Activated naive CD8-positive, alpha-beta T cell (primary cell): ENCODE results near the gene PARVG.
"Not testable (repeated sequence)": the region's sequence is repeated elsewhere in the genome, so short reads cannot be mapped to it uniquely, and the experiment has no call there.

ENCODE experiments used
- H3K27ac Mint-ChIP-seq: one replicate; pipeline ENCODE4 v1.8.0; 2021; ENCODE audit warnings: mixed read lengths
- H3K27me3 Mint-ChIP-seq: one replicate; pipeline ENCODE4 v1.8.0; 2021; ENCODE audit warnings: mixed read lengths
- H3K36me3 Mint-ChIP-seq: one replicate; pipeline ENCODE4 v1.8.0; 2021; ENCODE audit warnings: mixed read lengths
- H3K4me1 Mint-ChIP-seq: one replicate; pipeline ENCODE4 v1.8.0; 2021; ENCODE audit warnings: low read depth, mixed read lengths
- H3K4me3 Mint-ChIP-seq: one replicate; pipeline ENCODE4 v1.8.0; 2021; ENCODE audit warnings: mild to moderate bottlenecking, mixed read lengths
- H3K9me3 Mint-ChIP-seq: one replicate; pipeline ENCODE4 v1.8.0; 2021; ENCODE audit warnings: low read depth, mixed read lengths

PARVG gene

DNA sequence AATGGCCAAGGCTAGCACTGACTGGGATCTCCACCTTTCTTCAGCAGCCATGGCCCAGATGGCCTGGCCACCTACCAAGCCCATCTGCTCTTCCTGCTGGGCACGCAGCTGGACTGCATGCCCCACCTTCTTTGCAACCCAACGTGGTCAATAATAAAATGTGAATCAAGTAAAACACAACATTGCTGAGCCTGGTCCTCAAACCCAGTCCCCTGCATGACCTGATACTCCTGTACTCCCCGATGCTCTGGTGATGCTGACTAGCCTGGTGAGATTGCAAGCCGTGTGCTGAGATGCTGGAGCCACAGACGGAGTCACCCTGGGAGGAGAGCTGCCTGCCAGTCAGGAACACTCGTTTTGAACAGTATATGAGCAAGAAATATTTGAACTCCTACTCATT is 34.0 kb downstream of the PARVG start:
- peaks cover 7% of the 10 kb centered on the region for H3K9me3 Mint-ChIP-seq
- no peaks in the 10 kb centered on the region for H3K4me1 Mint-ChIP-seq
- H3K4me3 Mint-ChIP-seq = no peak overlapping the region
- no peaks in the 10 kb centered on the region for H3K27me3 Mint-ChIP-seq
- peaks cover 10% of the 10 kb centered on the region for H3K36me3 Mint-ChIP-seq
- no peak overlapping the region for H3K27ac Mint-ChIP-seq

DNA sequence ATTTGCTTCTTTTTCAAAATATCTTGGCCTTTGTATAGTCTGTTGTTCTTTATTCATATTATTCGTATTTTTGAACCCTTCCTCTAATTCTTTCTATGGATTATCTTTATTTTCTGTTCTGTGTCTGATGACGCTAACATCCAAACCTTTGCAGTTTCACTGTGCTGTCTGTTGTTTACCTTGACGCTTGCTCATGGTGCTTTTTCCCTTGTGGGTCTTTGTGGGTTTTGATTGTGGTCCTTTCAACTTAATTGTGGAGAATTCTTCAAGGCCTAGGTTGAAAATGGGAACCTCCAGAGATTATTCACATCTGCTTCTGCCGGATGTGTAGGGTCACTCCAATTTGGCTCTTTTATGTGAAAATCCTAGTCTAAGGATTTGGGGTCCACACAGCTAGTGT is 34.6 kb downstream of the PARVG start:
- Mint-ChIP-seq H3K27ac (no peak overlapping the region), H3K4me1 (no peaks in the 10 kb centered on the region), H3K4me3 (no peak overlapping the region), H3K36me3 (peaks cover 7% of the 10 kb centered on the region), H3K27me3 (no peaks in the 10 kb centered on the region), H3K9me3 (peaks cover 4% of the 10 kb centered on the region)

DNA sequence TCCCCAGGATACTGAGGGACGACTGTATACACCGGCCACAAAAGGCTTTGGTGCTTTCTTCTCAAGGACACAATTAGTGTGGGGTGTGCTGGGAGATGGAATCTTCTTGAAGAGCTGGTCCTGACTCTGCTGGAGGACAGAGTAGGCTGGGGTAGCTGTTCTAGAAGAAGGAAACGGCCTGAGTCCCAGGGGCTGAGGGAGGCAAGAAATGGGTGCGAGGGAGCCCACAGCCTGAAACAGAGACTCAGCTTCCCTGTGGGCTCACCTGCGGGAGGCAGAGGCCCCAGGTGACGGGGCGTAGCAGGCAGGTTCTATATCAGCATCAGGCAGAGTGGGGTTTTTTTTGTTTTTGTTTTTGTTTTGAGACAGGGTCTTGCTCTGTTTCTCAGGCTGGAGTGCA is 36.6 kb downstream of the PARVG start:
- no peaks in the 10 kb centered on the region for H3K36me3 Mint-ChIP-seq
- H3K4me1 Mint-ChIP-seq = no peaks in the 10 kb centered on the region
- H3K4me3 Mint-ChIP-seq = no peak overlapping the region
- H3K9me3 Mint-ChIP-seq = no peaks in the 10 kb centered on the region
- H3K27ac Mint-ChIP-seq = no peak overlapping the region
- H3K27me3 Mint-ChIP-seq = no peaks in the 10 kb centered on the region

DNA sequence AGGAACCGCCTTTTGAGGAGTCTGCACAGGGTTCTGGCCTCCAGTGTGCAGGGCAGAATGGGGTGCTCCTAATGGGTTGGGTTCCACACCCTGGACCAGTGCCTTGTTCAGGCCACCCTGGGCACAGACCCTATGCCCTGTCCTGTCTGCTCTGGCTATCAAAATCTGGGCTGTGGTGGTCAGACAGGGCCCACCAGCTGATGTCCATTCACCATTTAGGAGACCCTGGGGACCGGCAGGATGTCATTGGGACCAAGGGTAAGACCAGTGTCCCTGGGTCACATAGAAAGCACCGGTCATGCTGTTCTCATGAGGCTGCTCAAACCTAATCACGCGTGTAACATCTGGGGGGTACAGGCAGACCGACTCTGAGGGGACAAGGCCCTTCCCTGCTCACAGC is 37.3 kb downstream of the PARVG start:
- no peaks in the 10 kb centered on the region for H3K36me3 Mint-ChIP-seq
- H3K27ac Mint-ChIP-seq = no peak overlapping the region
- H3K27me3 Mint-ChIP-seq = no peaks in the 10 kb centered on the region
- H3K4me3 Mint-ChIP-seq = no peak overlapping the region
- H3K4me1 Mint-ChIP-seq = no peaks in the 10 kb centered on the region
- H3K9me3 Mint-ChIP-seq = no peaks in the 10 kb centered on the region

DNA sequence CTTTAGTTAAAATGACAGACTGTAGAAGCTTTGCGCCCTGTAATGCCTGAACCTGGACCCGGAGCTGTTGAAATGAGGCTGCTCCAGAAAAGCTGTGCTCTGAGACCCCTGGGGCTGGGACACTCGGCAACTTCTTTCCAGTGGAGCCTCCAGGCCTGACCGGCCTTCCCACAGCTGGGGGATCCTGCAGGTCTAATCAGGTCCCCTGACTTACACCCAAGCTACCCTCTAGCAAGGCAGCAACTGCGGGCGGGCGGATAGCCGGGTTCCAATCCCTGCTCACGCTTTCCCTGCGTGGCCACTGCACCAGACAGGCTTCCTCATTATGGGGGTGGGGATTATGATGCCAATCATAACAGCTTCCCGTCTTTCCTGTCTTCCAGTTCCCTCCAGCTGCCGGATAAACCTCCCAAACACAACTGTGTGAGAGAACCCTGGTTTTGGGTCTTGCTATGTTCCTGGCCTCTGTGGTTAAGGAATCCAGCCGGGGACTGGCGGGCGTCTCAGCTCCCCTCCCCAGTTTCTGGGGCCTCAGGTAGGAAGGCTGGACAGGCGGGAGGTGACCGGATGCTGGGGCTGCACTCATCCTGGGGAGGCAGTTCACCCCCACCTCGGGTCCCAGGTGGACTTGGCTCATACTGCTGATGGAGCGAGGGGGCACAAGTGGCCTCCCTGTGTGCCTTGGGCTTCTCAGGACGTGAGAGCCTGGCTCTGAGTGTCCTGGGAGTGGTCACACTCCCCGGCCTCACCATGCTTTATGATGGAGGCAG is 38.6 kb downstream of the PARVG start:
- no peak overlapping the region for H3K4me3 Mint-ChIP-seq
- no peaks in the 10 kb centered on the region for H3K9me3 Mint-ChIP-seq
- no peaks in the 10 kb centered on the region for H3K27me3 Mint-ChIP-seq
- H3K36me3 Mint-ChIP-seq = no peaks in the 10 kb centered on the region
- no peak overlapping the region for H3K27ac Mint-ChIP-seq
- H3K4me1 Mint-ChIP-seq = no peaks in the 10 kb centered on the region

DNA sequence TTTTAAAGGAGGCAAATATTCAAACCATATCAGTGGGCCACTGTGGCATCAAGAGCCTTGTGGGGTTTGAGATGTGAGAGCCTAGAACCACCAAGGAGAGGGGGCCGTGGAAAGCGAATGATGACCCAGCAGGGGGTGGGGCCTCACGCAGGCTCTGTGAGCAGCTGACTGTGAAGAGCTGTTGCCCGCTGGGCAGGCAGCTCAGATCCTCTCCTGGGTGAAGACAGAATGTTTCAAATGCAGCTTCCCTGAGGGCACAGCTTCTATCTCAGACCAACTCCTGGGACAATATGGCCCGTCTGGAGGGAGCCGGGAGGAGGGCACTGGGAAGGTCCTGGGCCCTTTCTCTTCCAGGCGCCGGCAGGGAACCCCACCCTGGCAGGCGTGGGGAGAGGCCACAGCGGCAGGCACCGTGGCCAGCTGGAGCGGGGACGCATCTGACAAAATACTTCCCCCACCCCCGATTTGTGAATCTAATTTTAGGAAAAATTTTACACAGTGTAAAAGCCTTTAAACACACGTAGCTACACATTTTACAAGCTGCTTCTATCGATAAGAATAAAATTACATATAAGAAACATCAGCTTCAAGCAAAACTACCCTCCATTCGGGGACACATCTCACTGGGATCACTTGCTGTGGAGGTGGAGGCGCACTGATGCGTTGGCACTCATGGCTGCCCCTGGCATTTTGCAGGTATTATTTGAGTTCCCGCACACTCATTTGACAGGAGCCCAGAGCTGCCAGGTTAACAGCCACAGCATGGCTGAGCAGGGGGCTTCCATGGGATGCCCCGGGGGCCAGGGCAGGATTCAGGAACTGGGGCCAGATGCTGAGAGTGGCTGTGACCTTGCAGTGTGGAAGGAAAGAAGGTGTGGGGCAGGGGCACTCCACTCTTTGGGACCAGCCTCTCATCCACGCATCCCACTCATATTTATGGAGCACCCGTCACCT is 40.3 kb downstream of the PARVG start:
- H3K4me1 Mint-ChIP-seq = no peaks in the 10 kb centered on the region
- peaks cover 4% of the 10 kb centered on the region for H3K27me3 Mint-ChIP-seq
- no peaks in the 10 kb centered on the region for H3K36me3 Mint-ChIP-seq
- no peak overlapping the region for H3K4me3 Mint-ChIP-seq
- H3K9me3 Mint-ChIP-seq = no peaks in the 10 kb centered on the region
- no peak overlapping the region for H3K27ac Mint-ChIP-seq

DNA sequence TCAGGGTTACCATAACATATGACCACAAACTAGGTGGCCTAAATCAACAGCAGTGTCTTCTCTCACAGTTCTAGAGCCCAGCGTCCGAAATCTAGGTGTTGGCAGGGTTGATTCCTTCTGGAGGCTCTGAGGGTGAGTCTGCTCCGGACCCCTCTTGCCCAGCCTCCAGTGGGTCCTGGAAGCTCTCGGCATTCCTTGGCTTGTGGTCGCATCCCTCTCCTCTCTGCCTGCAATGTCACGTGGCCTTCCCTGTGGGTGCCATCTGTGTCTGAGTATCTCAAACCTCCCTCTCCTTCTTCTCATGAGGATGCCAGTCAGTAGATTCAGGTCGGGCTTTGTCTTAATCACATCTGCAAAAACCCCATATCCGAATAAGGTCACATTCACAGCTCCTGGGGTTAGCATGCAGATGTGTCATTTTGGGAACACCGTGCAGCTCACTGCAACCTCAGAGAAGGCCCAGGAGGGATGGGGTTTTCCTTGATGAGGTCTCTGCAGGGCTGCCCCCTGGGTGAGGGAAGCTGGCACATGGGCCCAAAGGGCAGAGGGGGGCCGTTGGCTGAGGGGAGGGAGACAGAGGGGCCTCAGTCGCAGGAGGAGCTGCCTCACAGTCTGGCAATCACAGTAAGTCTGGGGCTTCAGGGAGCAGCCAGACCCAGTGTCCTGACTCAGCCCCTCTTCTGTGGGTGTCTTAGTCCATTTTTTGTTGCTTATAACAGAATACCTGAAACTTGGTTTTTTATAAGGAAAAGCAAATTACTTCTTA is 41.2 kb downstream of the PARVG start:
- H3K4me1 Mint-ChIP-seq = no peaks in the 10 kb centered on the region
- peaks cover under 1% of the 10 kb centered on the region for H3K36me3 Mint-ChIP-seq
- H3K27ac Mint-ChIP-seq = no peak overlapping the region
- H3K9me3 Mint-ChIP-seq = peaks cover 1% of the 10 kb centered on the region
- no peak overlapping the region for H3K4me3 Mint-ChIP-seq
- peaks cover 4% of the 10 kb centered on the region for H3K27me3 Mint-ChIP-seq

DNA sequence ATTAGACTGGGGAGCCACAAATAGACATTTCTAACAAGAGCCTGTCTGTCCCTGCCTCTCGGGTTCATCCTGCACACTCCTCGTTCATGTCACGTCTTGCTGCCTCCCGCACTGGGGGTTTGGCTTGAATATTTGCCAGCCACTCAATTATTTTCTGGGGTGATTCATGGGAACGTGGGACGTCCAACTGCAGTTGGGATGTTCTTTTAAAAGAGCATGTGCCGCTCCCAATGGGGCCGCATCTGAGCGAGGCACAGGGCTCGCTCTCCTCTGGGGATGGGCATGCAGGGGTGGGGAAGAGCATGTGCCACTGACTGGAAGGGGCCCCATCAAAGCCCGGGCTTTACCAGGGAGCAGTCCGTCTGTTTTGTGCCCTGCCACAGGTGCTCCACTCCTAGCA is 43.4 kb downstream of the PARVG start:
- Mint-ChIP-seq H3K4me3 (no peak overlapping the region), H3K4me1 (no peaks in the 10 kb centered on the region), H3K27me3 (peaks cover 6% of the 10 kb centered on the region), H3K36me3 (peaks cover 5% of the 10 kb centered on the region), H3K27ac (no peak overlapping the region), H3K9me3 (peaks cover 11% of the 10 kb centered on the region)

DNA sequence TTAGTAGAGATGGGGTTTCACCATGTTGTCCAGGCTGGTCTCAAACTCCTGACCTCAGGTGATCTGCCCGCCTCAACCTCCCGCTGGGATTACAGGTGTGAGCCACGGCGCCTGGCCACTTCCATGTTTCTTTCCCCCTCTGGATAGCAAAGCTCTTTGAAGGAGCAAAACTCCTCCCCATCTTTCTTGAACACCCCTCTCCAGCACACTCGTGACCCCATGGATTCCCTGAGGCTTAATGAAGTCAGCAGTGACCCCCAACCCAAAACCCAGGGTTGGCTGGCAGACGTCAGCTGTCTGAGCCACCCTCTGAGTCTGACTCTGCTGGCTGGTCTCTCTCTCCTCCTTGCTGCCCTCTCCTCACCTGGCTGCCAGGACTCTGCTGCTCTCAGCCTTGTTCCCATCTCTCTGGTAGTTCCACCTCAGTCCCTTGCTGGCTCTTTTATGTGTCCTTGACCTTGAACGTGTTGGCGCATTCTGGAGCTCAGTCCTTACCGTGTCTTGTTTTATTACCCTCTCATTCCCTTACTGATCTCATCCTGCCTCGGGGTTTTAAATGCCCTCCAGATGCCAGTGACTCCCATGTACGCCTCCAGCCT is 44.5 kb downstream of the PARVG start:
- Mint-ChIP-seq H3K36me3 (peaks cover 5% of the 10 kb centered on the region), H3K27ac (no peak overlapping the region), H3K4me3 (no peak overlapping the region), H3K4me1 (no peaks in the 10 kb centered on the region), H3K27me3 (peaks cover 6% of the 10 kb centered on the region), H3K9me3 (peaks cover 18% of the 10 kb centered on the region)

DNA sequence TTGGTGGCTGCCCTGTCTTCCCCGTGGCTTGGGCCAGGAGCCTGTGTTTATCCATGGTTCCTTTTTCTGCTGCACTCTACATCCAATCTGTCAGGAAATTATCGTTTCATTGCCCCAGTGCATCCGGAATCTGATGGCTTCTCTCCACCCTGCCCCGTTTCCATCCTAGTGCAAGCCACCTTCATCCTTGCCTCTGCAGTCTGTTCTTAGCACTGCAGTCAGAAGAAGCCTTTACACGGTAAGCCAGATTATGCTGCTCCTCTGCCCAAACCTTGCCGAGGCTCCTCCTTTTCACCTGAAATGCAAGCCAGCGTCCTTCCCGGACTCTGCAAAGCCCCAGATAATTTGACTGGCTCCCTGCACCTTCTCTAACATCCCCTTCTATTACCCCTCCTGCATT is 45.1 kb downstream of the PARVG start:
- no peak overlapping the region for H3K27ac Mint-ChIP-seq
- peaks cover 5% of the 10 kb centered on the region for H3K36me3 Mint-ChIP-seq

DNA sequence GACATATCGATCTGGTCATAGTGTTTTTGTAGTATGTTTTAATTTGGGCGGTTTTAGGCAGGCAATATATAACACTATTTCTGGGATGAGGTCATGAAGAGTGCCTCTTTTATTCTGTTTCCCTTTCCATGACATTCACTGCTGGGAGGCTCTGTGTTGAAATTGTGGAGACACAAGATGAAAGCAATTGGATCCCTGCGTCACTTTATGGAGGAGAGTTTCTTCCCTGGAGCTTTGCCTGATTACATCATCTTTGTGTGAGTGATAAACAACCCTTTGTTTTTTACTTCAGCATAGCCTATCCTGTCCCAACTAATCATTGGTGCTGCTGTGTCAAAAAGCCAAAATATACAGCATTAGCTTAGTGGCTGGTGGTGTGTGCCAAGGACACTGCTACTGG is 48.6 kb downstream of the PARVG start:
- H3K36me3 Mint-ChIP-seq = peaks cover 5% of the 10 kb centered on the region

More for the DNA sequence above, 45.1 kb downstream of the PARVG start:
- H3K4me3 Mint-ChIP-seq = no peak overlapping the region
- peaks cover 6% of the 10 kb centered on the region for H3K27me3 Mint-ChIP-seq
- peaks cover 18% of the 10 kb centered on the region for H3K9me3 Mint-ChIP-seq
- H3K4me1 Mint-ChIP-seq = no peaks in the 10 kb centered on the region

DNA sequence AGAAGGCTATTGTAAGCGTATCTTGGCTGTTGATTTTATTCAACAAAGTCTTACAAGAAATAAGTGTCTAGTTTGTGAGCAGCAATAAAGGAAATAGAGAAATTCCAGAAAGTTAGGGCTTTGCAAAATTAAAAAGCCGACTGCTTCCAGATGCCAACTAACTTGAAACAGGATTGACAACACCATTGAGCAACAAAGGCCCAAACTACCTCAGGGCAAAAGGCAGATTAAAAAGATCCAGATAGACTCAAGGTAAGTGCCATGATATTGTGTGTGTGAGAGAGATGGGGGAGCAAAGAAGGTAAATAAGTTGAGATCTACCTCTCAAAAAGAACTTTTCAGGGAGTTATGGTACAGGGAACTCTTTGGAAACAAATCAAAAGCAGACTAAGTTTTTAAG is 49.1 kb downstream of the PARVG start:
- Mint-ChIP-seq H3K9me3 (peaks cover 18% of the 10 kb centered on the region), H3K27ac (no peak overlapping the region)

More for the DNA sequence above, 48.6 kb downstream of the PARVG start:
- H3K27me3 Mint-ChIP-seq = peaks cover 6% of the 10 kb centered on the region
- H3K27ac Mint-ChIP-seq = no peak overlapping the region
- H3K4me3 Mint-ChIP-seq = no peak overlapping the region
- no peaks in the 10 kb centered on the region for H3K4me1 Mint-ChIP-seq
- peaks cover 18% of the 10 kb centered on the region for H3K9me3 Mint-ChIP-seq

DNA sequence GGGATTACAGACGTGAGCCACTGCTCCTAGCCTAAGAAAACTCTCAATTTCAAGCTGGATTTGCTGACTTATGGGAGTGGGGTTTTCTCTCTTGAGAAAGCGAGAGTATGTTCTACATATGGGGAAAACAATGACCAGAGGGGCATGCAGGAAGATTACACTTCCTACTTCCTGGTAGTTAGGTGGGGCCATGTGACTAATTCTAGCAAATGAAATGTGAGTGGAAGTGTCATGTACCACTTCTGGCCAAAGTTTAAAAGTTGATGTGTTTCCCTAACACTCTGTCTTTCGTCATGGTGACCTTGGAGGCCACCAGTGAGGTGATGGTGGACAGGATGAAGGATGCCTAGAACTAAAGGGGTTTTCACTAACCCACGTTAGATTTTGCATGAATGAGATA is 50.5 kb downstream of the PARVG start:
- Mint-ChIP-seq H3K4me3 (no peak overlapping the region), H3K27me3 (peaks cover 2% of the 10 kb centered on the region), H3K9me3 (peaks cover 18% of the 10 kb centered on the region), H3K27ac (no peak overlapping the region), H3K4me1 (no peaks in the 10 kb centered on the region), H3K36me3 (peaks cover 5% of the 10 kb centered on the region)

More for the DNA sequence above, 49.1 kb downstream of the PARVG start:
- peaks cover 5% of the 10 kb centered on the region for H3K36me3 Mint-ChIP-seq
- H3K4me1 Mint-ChIP-seq = no peaks in the 10 kb centered on the region
- H3K4me3 Mint-ChIP-seq = no peak overlapping the region
- H3K27me3 Mint-ChIP-seq = peaks cover 6% of the 10 kb centered on the region

DNA sequence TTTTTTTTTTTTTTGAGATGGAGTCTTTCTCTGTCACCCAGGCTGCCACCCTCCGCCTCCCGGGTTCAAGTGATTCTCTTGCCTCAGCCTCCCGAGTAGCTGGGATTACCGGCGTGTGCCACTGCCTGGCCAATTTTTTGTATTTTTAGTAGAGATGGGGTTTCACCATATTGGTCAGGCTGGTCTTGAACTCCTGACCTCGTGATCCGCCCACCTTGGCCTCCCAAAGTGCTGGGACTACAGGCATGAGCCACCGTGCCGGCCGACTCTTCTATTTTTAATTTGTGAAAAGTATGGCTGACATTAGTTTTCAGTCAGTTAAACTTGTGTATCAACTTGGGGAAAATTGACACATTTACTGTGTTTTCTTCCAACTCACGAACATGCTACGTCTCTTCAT is 53.6 kb downstream of the PARVG start:
- not testable (repeated sequence) for H3K27ac Mint-ChIP-seq, H3K4me3 Mint-ChIP-seq, H3K9me3 Mint-ChIP-seq, H3K27me3 Mint-ChIP-seq, H3K4me1 Mint-ChIP-seq, H3K36me3 Mint-ChIP-seq
